Myocyte (in vitro differentiated cells): Measurements from ENCODE around the gene NUCKS1. TPM values are rescaled to one million over a fixed set of nuclear protein-coding genes. Genes with fewer than 3 reads are reported as not detected.
A peak's percentile ranks its signal among the peaks of the same experiment; 100 is the strongest.

Experiments used
- DNase-seq: peaks from one replicate; pipeline ENCODE4 v3.0.0-alpha.2; 2012; ENCODE audit warnings: low read depth
- total RNA-seq: library from RNA; depleted of rRNA; stranded (reverse); fragments of >200 nt; gene quantifications from 2 replicates; pipeline ENCODE4 v1.2.3, GENCODE V29; 2014

The NUCKS1 gene
- total RNA-seq, 1 donor from 2014 or later: 151 TPM

DNA sequence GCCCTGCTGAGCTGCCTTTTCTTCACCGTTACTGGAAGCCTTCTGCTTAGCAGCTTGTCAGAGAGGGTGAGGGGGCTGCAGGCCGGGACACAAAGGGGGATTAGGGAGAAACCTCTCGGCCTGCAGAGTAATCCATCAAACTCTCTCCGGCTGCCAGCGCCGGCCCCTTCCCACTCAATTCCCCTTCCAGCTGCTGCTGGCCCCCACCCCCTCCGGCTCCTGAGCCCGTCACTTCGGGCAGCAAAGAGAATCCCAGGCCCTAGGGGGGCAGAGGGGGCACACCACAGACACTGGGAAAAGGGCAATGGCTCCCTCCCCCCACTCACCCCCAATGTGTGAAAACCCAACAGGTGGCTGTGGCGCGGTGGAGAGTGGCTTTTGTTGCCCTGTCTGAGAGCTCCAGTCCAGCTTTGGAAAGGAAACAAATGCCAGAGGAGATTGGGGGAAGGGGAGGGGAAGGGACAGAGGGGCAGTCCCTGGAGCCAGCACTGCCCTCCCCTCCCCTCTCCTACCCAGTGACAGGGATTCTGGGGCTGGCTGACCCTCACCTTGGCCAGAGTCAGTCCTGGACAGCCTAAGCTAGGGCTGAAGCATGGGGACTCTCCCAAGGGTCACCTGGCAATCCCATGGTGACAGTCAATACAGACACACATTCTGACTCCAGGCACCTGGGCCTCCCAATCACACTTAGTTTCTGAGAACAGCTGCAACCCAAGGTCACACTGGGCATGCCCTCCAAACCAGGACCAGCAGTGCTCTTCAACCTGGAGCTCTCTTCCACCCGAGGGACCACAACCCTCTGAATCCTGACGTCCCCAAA, 79.2 kb downstream of the NUCKS1 start:
- DNase-seq: peak; percentile 77

DNA sequence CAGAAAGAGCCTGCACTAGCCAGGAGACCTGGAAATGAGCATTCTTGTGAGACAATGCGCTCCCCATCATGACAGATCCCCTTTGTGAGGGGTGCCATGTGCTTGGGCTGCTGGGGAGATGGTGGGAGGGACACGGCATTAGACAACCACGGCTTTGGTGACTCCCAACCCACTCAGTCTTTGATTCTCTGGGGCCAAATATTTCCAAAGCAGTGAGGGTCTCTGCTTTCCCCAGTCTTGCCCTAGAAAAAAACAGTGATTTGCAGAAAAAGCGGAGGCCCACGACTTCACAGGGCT, 79.9 kb downstream of the NUCKS1 start:
- no peak for DNase-seq

DNA sequence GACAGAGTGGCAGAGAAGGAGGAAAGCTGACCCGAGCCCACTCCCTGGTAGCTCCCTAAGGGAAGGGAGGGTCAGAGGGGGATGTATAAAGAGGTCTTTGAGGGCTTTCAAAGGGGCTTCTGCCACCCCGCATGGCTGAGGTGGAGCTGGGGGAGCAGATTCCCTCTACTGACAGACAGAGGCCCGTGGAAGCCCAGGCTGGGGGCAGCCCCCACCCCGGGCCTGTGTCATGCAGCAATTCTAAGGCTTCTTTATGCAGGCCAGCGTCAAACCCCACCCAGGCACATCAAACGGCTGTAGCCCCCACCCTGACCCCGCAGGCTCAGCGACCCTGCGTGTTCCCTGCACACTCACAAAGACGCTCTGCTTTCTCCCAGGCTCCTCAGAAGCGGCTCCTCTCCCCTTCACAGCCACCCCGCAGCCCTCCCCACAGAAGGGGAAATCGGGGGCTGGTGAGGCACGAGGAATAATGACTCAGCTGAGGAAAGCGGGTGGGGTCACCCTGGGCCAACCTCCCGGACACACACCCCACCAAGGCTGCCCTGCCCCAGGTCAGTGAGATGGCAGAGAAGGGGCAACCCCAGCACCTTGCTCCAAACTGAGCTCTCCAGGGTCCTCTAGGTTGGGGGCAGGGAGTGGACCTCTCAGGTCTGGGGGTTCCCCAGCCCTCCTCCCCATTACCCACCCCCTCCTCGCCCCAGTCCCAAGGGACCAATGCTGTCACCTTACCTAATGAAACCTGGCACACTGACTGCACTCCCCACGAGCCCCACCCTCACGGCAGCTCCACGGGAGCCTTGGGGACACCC, 80.4 kb downstream of the NUCKS1 start:
- peak; percentile 2 for DNase-seq

DNA sequence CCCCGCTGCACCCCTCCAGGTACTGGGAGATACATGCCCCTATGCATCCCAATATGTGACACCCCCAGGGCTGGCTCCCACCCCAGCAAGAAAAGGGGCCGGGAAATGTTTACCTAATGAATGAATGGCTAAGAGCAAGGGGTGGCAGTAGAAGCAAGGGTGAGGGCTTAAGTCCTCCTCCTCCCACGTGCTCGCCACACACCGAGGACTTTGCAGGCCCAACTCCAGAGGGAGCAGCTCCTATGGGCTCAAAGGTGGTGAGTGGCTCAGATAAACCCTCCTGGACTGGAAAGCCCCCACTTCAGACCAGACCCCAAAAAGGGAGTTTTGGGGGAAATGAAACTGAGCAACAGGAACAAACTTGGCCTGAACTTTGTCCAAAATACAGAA, 81.0 kb downstream of the NUCKS1 start:
- no peak for DNase-seq

- DNase-seq: peak; percentile 8
Measured at GRCh38 chr1:205667909-205668643, 81.9 kb downstream of the NUCKS1 start.

DNA sequence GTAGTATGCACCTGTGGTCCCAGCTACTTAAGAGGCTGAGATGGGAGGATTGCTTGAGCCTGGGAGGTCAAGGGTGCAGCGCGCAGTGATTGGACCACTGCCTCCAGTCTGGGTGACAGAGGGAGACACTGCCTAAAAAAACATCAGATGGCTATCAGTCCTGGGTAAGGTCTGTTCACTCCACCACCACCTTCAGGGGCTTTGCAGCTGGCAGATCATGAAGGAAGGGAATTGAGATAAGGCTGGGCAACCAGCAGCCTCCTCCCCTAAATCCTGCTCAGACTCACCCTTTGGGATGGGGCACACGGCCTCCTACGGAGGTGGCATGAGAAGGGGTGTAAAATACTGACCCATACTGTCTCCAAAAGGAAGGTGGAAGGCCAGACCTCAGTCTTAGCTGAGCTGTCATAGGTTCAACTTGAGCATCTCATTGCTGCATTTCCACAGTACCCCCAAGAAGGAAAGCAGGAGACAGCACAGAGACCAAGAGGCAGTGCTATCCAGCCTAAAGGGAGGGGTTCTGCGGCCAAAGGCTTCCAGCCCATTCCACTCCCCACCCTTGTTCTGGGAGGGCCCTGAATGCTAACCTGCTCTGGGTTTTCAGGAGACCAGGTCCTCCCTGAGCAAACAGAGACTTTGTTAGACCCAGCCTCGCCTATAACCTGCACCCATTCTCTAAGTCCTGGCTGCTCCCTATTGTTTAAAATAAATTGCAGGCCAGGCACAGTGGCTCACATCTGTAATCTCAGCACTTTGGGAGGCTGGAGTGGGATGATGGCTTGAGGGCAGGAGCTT, 83.4 kb downstream of the NUCKS1 start:
- no peak for DNase-seq

DNA sequence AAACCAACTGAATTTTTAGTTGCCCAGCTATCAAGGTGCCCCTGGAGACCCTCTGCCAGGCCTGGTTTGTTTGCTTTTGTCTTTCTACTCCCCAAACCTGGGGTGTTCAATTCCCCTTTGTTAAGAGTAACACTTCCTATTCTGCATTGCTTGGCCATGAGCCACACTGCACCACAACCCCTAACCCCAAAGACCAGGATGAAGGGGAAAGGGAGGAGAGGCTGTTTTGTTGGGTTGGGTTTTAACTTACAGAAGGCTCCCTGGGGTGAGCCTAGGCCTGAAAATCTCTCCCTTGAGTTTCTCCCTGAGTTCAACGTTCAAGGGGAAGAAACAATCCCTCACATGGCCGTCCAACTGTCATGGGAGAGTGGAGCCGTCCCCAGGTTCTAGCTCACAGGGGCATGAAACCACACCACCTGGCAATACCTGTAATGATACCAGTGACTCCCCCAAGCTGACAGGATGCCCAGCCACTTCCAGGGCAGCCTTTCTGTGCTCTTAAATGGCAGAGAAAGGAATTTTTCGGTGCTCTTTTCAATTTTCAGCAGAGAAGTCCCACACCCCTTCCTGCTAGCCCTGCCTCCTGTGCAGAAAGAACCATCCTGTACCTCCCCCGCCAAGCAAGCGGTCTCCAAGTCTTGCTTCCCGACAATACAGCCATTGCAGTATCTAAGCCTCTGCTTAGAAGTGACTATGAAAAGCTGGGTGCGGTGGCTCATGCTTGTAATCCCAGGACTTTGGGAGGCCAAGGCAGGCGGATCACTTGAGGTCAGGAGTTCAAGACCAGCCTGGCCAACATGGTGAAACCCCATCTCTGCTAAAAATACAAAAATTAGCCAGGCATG, 84.6 kb downstream of the NUCKS1 start:
- DNase-seq: no peak

GRCh38 chr1:205664399-205665017, 85.5 kb downstream of the NUCKS1 start:
- DNase-seq: peak; percentile 57

GRCh38 chr1:205663286-205663936, 86.6 kb downstream of the NUCKS1 start:
- DNase-seq: no peak

Other genes starting within 250 kb of the NUCKS1 start
- gene CDK18, start 245.5 kb downstream of the NUCKS1 start, total RNA-seq: 33.3 and 50.5 TPM in 2 replicates
- 18.1 and 19.0 TPM in 2 replicates for gene ELK4, start 118.2 kb downstream of the NUCKS1 start, total RNA-seq
- gene SLC45A3, start 69.7 kb downstream of the NUCKS1 start, total RNA-seq: 12.1 and 12.7 TPM in 2 replicates
- 23.6 and 24.8 TPM in 2 replicates for gene RAB29, start 25.3 kb upstream of the NUCKS1 start, total RNA-seq
- 24.6 and 36.2 TPM in 2 replicates for gene SLC41A1, start 63.0 kb upstream of the NUCKS1 start, total RNA-seq
- not detected in 2 replicates for gene PM20D1, start 100.0 kb upstream of the NUCKS1 start, total RNA-seq
- 0.16 TPM in 1 of 2 replicates, not detected in the other for gene SLC26A9, start 193.3 kb upstream of the NUCKS1 start, total RNA-seq